ENCODE results near the gene RELN. TPM values are rescaled to one million over a fixed set of nuclear protein-coding genes. Genes with fewer than 3 reads are reported as not detected.
A peak's percentile ranks its signal among the peaks of the same experiment; 100 is the strongest.
"Not testable (repeated sequence)": the region's sequence is repeated elsewhere in the genome, so short reads cannot be mapped to it uniquely, and the experiment has no call there.

Gene RELN
- total RNA-seq, 1 experiment from 2014 or later: not detected

DNA sequence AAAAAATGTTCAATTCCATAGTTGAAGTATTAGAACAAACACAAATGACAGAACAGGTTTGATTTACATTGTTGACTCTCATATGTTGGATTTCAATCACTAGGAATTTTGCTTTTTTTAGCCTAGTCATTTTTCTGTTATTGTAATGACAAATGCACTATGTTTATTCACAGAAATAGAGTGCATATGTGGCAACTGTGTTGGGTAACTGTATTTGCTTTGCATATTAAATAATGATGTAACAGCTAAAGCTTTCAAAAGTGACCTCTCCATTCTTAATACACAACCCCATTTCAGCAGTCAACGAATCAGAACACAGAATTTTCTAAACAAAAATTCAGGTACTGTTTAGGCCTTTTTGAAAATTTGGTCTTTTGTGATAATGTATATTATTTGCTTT is 489.5 kb downstream of the RELN start:
- no peak for DNase-seq (ENCODE audit: low read depth)

DNA sequence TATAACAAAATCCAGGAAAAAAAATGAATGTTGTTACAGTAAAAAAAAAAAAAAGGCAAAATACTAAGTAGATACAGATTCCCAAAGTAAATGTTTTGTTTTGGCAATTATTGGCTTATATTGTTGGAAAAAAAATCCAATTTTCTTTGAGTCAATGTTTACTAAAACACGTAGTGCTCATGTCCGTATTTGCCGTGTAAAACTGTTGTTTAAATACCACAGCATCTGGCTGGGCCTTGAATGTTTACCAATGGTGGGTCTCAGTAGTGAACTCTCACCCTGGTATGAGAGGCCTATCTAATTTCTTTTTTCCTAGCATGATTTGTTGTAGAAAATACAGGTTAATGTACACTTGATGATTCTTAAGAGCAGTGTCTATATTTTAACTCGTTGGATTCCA is 502.0 kb downstream of the RELN start:
- no peak for DNase-seq (ENCODE audit: low read depth)

DNA sequence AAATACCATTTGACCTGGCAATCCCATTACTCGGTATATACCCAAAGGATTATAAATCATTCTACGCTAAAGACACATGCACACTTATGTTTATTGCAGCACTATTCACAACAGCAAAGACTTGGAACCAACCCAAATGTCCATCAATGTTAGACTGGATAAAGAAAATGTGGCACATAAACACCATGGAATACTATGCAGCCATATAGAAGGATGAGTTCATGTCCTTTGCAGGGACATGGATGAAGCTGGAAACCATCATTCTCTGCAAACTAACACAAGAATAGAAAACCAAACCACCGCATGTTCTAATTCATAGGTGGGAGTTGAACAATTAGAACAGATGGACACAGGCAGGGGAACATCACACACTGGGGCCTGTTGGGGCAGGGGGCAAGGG is 502.6 kb downstream of the RELN start:
- not testable (repeated sequence) for DNase-seq (ENCODE audit: low read depth)

DNA sequence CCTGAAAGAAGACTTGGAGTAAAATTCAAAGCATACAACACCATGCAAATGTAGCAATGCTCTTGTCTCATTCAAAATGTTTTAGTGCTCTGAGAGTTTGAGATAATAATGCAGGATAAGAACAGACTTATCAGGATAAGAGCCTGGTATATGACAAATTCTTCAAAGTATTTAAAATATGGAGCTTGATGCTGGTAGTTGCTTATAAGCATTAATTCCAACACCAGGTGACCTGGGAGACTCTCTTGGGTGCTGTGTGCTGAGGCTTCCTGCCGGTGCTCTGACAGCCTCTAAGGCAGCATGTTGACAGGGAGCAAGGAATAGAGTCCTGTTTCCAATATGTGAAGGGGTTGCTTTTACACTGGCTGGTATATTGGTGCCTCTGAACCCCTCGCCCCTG is 508.7 kb downstream of the RELN start:
- no peak for DNase-seq (ENCODE audit: low read depth)

DNA sequence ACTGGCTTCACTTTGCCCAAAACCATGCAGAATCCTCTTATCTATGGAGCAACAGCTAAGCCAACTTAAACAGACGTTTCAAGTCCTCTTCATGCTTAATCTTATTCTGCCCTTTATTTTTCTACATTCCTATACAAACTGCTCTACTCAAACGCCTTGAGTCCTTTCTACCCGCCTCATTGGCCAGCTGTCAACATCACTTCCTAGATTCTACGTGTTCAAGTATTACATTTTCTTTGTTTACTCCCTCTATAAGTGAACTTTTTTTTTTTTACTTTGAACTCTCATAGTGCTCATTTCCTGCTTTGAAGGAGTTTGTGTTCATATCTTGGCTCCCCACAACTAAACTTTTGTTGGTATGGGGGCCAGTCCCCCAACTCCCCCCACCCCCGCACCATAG is 514.5 kb downstream of the RELN start:
- no peak for DNase-seq (ENCODE audit: low read depth)

DNA sequence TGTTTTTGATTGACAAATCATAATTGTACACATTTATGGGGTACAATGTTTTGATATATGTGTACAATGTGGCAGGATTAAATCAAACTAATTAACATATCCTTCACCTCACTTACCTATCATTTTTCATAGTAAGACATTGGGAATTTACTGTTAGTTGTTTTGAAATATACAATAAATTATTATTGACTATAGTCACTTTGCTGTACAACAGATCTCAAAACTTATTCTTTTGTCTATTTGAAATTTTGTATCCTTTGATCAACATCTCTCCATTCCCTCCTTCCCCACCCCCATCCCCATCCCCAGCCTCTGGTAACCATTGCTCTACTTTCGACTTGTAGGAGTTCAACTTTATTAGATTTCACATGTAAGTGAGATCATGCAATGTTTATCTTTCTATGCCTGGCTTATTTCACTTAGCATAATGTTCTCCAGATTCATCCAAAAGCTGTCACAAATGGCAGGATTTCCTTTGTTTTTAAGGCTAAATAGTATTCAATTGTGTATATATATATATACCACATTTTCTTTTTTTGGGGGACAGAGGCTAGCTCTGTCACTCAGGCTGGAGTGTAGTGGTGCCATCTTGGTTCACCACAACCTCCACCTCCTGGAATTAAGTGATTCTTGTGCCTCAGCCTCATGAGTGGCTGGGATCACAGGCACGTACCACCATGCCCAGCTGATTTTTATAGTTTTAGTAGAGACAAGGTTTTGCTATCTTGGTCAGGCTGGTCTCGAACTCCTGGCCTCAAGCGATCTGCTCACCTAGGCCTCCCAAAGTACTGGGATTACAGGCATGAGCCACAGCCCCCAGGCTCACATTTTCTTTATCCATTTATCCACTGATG is 520.1 kb downstream of the RELN start:
- no peak for DNase-seq (ENCODE audit: low read depth)

DNA sequence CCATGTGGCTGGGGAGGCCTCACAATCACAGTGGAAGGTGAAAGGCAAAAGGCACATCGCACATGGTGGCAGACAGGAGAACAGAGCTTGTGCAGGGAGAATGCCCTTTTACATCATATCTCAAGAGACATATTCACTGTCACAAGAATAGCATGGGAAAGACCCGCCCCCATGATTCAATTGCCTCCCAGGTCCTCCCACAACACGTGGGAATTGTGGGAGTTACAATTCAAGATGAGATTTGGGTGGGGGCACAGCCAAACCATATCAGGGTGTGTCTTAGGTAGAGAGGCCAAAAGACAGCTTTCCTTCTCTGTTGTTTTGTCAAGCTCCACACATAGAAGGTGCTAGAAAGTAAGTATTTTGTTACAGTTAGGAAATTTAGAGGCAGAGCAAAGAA is 522.6 kb downstream of the RELN start:
- DNase-seq (ENCODE audit: low read depth): no peak

DNA sequence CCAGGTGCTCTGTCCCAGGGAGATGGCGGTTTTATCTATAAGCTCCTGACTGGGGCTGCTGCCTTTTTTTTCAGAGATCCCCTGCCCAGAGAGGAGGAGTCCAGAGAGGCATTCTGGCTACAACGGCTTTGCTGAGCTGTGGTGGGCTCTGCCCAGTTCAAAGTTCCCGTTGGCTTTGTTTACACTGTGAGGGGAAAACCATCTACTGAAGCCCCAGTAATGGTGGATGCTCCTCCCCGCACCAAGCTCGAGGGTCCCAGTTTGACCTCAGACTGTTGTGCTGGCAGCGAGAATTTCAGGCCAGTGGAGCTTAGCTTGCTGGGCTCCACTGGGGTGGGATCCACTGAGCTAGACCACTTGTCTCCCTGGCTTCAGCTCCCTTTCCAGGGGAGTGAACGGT is 527.1 kb downstream of the RELN start:
- no peak for DNase-seq (ENCODE audit: low read depth)

DNA sequence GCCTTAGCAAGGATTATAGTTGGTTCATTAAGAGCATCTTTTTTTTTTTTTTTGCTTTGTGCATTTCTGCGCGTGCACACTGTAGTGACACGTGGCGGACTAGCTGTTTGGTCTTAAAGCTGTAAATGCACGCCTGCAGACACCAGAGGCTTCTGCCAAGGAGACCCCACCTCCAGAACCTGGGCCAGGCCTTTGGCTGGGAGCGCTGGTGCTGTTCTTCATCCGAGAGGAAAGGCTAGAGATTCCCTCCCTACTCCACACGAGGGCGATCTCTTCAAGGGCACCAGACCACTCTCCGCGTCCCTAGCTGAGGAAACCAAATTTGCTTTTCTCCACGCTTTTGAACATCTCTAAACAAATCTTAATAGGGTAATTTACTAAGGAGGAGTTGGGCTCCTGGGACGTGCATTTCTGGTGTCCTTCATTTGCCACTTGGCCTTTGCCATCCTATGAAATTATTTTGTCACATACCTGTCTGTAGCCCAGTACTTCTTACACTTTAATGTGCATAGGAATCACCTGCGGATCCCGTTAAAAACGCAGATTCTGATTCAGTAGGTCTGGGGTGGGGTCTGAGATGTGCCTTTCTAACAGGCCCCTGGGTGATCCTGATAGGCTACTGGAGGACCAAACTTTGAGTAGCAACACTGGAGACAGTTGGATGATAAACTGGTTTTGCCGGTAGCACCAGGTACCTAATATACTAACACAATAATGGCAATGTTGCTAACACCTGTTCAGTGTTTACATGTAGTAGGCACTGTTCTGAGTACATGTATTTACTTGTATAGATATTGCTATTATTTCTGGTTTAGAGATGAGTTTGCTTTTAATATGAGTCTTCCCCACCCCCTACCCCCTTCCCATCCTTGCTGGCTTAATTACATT is 542.1 kb downstream of the RELN start:
- DNase-seq (ENCODE audit: low read depth): peak; percentile 37

DNA sequence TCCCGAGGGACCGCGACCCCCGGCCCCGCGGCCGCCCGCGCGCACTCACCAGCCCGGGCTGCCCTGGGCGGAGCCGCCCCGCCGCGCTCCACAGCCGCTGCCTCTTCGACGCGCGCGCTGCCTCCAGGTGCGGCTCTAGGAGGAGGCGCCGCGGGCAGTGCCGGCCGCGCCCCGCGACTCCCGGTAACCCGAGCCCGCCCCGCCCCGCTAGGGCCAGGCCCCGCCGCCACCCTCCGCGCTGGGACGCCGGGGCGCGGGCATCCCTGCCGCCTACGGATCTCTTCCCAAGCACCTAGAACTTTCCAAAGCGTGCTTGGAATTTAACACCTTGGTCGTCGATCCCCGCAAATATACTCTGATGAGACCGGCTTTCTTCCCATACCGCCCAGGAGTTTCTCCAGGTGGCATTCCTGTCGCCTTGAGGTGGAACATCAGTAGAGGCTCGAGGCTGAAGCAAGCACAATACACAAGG is 543.4 kb downstream of the RELN start, which contains the start of gene SLC26A5:
SLC26A5 (minus strand) TSS at position 159 of the 472 bp plus-strand sequence. CDS start 24,693 bp downstream, outside the sequence.
- DNase-seq (ENCODE audit: low read depth): no peak

DNA sequence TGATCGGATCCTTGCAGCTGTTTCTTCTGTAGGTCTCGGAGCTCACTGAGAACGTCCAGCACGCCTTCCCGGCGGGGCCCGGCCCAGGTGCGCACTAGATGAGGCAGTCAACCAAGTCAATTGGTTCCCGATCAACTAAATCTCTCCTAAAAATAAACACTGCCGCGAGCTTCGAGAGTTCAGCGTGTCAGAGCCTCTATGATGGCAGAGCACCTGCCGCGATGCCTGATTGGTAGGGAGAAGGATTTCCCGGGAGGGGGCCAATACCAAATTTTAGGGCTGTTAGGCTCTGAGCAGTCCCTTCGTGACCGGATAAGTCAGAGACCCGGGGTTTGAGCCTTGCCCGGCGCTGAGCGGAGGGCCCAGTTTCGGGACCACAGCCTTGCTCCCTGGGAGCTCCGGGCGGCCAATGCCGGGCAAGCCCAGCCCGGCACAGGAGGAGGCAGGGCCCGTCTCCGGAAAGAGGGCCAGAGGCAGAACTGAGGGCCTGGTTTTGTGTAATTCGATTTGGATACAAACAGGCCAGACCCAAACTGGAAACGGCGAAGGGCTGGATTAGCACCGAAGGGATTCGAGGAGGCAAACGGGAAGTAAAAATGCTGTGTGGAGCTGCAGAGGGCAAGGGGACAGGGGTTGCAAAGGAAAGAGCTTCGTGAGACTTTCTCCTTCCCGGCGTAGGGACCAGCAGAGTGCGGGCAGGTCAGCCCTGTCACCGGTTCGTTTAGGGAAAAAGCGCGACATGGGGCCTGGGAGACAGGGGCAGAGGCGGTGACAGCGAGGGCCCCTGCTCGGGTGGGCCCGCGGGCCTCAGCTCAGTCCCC is 544.0 kb downstream of the RELN start:
- no peak for DNase-seq (ENCODE audit: low read depth)

DNA sequence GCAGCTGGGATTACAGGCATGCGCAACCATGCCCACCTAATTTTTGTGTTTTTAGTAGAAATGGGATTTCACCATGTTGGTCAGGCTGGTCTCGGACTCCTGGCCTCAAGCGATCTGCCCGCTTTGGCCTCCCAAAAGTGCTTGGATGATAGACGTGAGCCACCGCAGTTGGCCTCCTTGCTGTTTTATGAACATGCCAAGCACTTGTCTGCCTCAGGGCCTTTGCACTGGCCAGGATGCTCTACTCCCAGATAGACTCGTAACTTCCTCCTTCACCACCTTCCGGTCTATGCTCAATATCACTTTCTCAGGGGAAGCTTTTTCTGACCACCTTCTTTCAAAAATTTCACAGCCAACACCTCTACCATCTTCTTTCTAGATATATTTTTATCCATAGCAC is 549.8 kb downstream of the RELN start:
- DNase-seq (ENCODE audit: low read depth): no peak

DNA sequence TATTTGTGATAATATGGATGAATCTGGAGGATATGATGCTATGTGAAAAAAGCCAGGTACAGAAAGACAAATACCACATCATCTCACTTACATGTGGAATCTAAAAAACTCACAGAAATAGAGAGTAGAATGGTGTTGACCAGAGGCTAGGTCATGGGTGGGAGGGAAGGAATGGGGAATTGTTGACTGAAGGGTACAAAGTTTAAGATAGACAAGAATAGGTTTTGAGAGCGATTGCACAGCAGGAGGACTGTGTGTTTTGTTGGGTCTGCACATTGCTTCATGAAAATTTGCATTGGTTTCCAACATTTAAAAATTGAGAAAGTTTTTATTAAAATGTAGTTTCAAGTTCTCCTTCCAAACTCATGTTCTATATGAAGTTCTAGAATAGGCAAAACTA is 551.8 kb downstream of the RELN start:
- no peak for DNase-seq (ENCODE audit: low read depth)

DNA sequence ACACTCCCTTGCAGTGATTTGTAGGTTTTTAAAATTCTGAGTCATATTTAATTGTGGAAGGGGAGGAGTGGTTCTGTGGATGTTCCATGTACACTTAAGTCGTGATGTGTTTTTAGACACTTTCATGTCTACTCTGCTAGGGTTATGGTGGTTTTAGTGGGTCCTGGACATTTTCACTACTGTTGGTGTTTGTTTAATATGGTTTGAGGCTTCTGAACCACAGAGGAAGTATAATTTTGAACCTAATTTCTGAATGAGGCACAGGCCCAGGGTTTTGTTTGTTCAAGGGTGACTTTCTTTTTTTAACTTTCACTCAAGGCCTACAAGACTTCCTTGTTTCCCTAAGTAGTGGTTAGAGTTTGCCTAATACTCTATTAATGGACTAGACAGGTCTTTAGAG is 556.7 kb downstream of the RELN start:
- no peak for DNase-seq (ENCODE audit: low read depth)

DNA sequence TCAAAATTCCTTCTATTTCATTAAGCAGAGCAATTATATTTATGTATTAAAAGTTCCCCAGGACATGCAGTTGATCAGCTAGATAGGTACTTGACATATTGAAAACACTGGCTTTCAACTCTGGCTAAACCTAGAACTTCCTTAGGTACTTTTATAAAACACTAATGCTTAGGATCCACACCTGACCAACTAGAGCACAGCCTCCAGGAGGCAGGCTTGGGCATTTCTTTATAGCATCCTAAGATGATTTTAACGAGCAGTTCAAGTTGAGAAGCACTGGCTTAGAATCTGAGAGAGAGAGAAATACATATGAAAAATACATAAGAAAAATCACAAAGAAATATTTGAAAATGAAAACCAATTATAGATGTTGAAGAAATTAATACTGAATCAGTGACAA is 564.3 kb downstream of the RELN start:
- no peak for DNase-seq (ENCODE audit: low read depth)

DNA sequence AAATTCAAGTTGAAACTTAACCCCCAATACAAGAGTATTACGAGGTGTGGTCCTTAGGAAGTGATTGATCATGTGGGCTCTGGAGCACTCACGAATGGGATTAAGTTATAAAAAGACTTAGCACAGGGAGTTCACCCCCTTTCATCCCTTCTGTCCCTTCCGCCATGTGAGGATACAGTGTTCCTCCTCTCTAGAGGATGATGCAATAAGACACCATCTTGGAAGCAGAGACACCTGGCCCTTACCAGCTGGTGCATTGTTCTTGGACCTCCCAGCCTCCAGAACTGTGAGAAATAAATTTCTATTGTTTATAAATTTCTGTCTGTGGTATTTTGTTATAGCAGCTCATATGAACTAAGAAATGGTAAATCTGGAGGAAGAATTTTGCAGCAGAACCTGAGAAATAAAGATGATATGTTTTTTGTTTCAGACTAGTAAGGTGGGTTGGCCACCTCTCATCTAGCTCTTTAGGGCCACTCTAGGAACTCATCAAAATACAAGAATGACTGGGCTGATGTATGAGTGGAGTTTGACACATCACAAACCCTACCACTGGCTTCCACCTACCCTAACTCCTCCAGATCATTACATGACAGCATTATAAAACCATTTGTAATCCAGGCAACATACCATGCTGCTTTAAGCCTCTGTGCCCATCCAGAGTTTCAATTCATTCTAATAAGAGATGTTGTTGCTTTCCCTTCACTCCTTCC is 565.8 kb downstream of the RELN start:
- no peak for DNase-seq (ENCODE audit: low read depth)

Other genes starting within 250 kb of the RELN start
- gene ORC5, start 218.4 kb upstream of the RELN start, total RNA-seq (2014; rRNA removed; shearing (Covaris generic)): 33.3 and 37.1 TPM in 2 replicates